C4-2B (cell line): ENCODE data around the gene VOPP1.

ENCODE experiments used
- ZFX ChIP-seq: fragments of 450-650 bp; IDR thresholded peaks from 2 replicates; pipeline ENCODE4 v1.6.1; 2017
- TF ChIP-seq, protein P1 (sequence below): fragments of 450-650 bp; conservative IDR thresholded peaks from 2 replicates; pipeline ENCODE4 v1.5.1; 2017; ENCODE audit warnings: mild to moderate bottlenecking

- TF ChIP-seq, protein P1, sequence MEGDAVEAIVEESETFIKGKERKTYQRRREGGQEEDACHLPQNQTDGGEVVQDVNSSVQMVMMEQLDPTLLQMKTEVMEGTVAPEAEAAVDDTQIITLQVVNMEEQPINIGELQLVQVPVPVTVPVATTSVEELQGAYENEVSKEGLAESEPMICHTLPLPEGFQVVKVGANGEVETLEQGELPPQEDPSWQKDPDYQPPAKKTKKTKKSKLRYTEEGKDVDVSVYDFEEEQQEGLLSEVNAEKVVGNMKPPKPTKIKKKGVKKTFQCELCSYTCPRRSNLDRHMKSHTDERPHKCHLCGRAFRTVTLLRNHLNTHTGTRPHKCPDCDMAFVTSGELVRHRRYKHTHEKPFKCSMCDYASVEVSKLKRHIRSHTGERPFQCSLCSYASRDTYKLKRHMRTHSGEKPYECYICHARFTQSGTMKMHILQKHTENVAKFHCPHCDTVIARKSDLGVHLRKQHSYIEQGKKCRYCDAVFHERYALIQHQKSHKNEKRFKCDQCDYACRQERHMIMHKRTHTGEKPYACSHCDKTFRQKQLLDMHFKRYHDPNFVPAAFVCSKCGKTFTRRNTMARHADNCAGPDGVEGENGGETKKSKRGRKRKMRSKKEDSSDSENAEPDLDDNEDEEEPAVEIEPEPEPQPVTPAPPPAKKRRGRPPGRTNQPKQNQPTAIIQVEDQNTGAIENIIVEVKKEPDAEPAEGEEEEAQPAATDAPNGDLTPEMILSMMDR: no peak
- TF ChIP-seq ZFX: no peak
These were observed 148.4 kb downstream of the VOPP1 start for GRCh38 chr7:55423891-55424290.
